HG02852 (cell line): ENCODE data around the gene RNASE2.
"Not testable (repeated sequence)": the region's sequence is repeated elsewhere in the genome, so short reads cannot be mapped to it uniquely, and the experiment has no call there.

Experiments
- ATAC-seq: cut with Tn5 transposase; IDR thresholded peaks from one replicate; pipeline ENCODE4 v1.9.1; 2021; ENCODE audit warnings: mild to moderate bottlenecking, moderate library complexity; ENCODE audit not compliant: unreplicated experiment

The RNASE2 gene

GRCh38 chr14:20954736-20955537, at the start of gene RNASE2:
RNASE2 (plus strand) TSS chr14:20955487; CDS start chr14:20955772, 285 bp downstream.
- not testable (repeated sequence) for ATAC-seq

- ATAC-seq = no peak
Observed at GRCh38 chr14:20905676-20906075, 49.6 kb upstream of the RNASE2 start.

GRCh38 chr14:20907214-20907613, 48.1 kb upstream of the RNASE2 start:
- no peak for ATAC-seq

- ATAC-seq = not testable (repeated sequence)
Observed at GRCh38 chr14:20910822-20911221, 44.5 kb upstream of the RNASE2 start.

- not testable (repeated sequence) for ATAC-seq
Observed at GRCh38 chr14:20919038-20919756, 36.1 kb upstream of the RNASE2 start.

GRCh38 chr14:20923766-20924297, 31.5 kb upstream of the RNASE2 start:
- not testable (repeated sequence) for ATAC-seq

- ATAC-seq = no peak
Observed at GRCh38 chr14:20934148-20934762, 21.0 kb upstream of the RNASE2 start.

- ATAC-seq = no peak
Observed at GRCh38 chr14:20935303-20935984, 19.8 kb upstream of the RNASE2 start.

GRCh38 chr14:20945146-20945545, 10.1 kb upstream of the RNASE2 start:
- not testable (repeated sequence) for ATAC-seq

- ATAC-seq = not testable (repeated sequence)
Observed at GRCh38 chr14:20946707-20947106, 8.6 kb upstream of the RNASE2 start.

GRCh38 chr14:20955538-20955873, 219 bp downstream of the RNASE2 start:
- not testable (repeated sequence) for ATAC-seq

- no peak for ATAC-seq
Observed at GRCh38 chr14:20956376-20956976, 1.2 kb downstream of the RNASE2 start.

GRCh38 chr14:20958946-20959345, 3.7 kb downstream of the RNASE2 start:
- ATAC-seq = not testable (repeated sequence)

GRCh38 chr14:20969336-20969735, 14.0 kb downstream of the RNASE2 start:
- no peak for ATAC-seq

- peak; percentile 22 for ATAC-seq
Observed at GRCh38 chr14:20970647-20970982, 15.3 kb downstream of the RNASE2 start.

- ATAC-seq = peak; percentile 94
Observed at GRCh38 chr14:20970983-20971704, 15.9 kb downstream of the RNASE2 start.

GRCh38 chr14:20971705-20972021, 16.4 kb downstream of the RNASE2 start:
- peak; percentile 30 for ATAC-seq

GRCh38 chr14:20973501-20973900, 18.2 kb downstream of the RNASE2 start:
- no peak for ATAC-seq

GRCh38 chr14:20976291-20976690, 21.0 kb downstream of the RNASE2 start:
- no peak for ATAC-seq

- ATAC-seq = no peak
Observed at GRCh38 chr14:20978687-20979086, 23.4 kb downstream of the RNASE2 start.
